GM18511 (cell line): ENCODE results near the gene USP9X.
A peak's percentile ranks its signal among the peaks of the same experiment; 100 is the strongest.
"Not testable (repeated sequence)": the region's sequence is repeated elsewhere in the genome, so short reads cannot be mapped to it uniquely, and the experiment has no call there.

Source experiments
- ATAC-seq: cut with Tn5 transposase; IDR thresholded peaks from one replicate; pipeline ENCODE4 v1.9.1; 2021; ENCODE audit warnings: mild to moderate bottlenecking, moderate library complexity; ENCODE audit not compliant: unreplicated experiment

The USP9X gene

GRCh38 chrX:41276661-41277506 is 191.6 kb downstream of the USP9X start:
- ATAC-seq, result peak; percentile 14

GRCh38 chrX:41282307-41282706 is 197.1 kb downstream of the USP9X start:
- ATAC-seq, result not testable (repeated sequence)

GRCh38 chrX:41285928-41286327 is 200.7 kb downstream of the USP9X start:
- ATAC-seq, result not testable (repeated sequence)
